NB4 (cell line): Measurements from ENCODE around the gene CATSPER1.

Experiments used
- POLR2A ChIP-seq: IDR thresholded peaks from 2 replicates; pipeline ENCODE4 v1.6.1; 2011; ENCODE audit warnings: mild to moderate bottlenecking; ENCODE audit not compliant: insufficient read length; ENCODE audit errors: extremely low read depth
- TF ChIP-seq, protein P1 (sequence below): IDR thresholded peaks from one replicate; pipeline ENCODE4 v1.5.1; 2012; ENCODE audit warnings: low read depth, low read length

DNA sequence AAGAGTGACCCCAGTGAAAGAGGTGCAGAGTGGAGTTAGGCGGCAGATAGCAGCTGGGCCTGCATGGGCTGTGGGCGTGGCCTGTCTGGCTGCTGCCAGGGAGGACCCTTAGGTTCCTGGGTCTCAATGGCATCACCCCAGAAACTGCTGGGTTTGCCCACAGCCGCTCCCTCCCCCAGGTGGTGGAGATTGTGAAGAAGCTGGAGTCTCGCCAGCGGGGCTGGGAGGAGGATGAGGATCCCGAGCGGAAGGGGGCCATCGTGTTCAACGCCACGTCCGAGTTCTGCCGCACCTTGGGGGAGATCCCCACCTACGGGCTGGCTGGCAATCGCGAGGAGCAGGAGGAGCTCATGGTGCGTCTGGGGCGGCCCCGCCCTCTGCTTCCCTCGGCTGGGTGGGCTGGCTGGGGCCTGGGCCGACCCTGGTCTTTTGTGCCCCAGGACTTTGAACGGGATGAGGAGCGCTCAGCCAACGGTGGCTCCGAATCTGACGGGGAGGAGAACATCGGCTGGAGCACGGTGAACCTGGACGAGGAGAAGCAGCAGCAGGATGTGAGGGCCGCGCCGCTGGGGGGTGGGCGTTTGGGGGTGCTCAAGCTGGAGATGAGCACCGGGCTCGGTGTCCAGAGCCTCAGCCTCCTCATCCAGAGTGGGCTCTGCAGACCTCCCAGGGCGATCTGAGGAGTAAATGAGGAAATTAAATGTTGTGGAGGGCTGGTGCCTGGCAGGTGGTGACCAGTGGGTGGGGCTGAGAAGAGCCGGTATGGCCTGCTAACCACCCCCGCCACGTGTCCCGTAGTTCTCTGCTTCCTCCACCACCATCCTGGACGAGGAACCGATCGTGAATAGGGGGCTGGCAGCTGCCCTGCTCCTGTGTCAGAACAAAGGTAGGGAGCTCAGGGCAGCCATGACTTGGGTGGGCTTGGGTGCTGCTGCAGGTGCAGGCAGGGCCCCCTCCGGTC, 49.8 kb downstream of the CATSPER1 start:
- TF ChIP-seq POLR2A: no peak
- TF ChIP-seq, protein P1, sequence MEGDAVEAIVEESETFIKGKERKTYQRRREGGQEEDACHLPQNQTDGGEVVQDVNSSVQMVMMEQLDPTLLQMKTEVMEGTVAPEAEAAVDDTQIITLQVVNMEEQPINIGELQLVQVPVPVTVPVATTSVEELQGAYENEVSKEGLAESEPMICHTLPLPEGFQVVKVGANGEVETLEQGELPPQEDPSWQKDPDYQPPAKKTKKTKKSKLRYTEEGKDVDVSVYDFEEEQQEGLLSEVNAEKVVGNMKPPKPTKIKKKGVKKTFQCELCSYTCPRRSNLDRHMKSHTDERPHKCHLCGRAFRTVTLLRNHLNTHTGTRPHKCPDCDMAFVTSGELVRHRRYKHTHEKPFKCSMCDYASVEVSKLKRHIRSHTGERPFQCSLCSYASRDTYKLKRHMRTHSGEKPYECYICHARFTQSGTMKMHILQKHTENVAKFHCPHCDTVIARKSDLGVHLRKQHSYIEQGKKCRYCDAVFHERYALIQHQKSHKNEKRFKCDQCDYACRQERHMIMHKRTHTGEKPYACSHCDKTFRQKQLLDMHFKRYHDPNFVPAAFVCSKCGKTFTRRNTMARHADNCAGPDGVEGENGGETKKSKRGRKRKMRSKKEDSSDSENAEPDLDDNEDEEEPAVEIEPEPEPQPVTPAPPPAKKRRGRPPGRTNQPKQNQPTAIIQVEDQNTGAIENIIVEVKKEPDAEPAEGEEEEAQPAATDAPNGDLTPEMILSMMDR: no peak
